Esophagus squamous epithelium (tissue), 4 donors: Measurements from ENCODE around the gene FOXC1.

Experiments
- POLR2A ChIP-seq, 4 donors: fragments of 450-650 bp; IDR thresholded peaks; one replicate each; pipeline ENCODE4 v1.6.1; 2017; ENCODE audit warnings: antibody characterized with exemption in 4 of 4, mild to moderate bottlenecking in 4 of 4, moderate library complexity in 3 of 4
- TF ChIP-seq, protein P1 (sequence below), 6 experiments: fragments of 450-650 bp in 4 of 6; fragments of 200-600 bp in 2 of 6; sonication (generic) in 2 of 6; IDR thresholded peaks; one replicate each; pipeline ENCODE4 v1.5.1; 2016 to 2019; ENCODE audit warnings: antibody characterized with exemption in 6 of 6, mild to moderate bottlenecking in 4 of 6, moderate library complexity in 4 of 6

DNA sequence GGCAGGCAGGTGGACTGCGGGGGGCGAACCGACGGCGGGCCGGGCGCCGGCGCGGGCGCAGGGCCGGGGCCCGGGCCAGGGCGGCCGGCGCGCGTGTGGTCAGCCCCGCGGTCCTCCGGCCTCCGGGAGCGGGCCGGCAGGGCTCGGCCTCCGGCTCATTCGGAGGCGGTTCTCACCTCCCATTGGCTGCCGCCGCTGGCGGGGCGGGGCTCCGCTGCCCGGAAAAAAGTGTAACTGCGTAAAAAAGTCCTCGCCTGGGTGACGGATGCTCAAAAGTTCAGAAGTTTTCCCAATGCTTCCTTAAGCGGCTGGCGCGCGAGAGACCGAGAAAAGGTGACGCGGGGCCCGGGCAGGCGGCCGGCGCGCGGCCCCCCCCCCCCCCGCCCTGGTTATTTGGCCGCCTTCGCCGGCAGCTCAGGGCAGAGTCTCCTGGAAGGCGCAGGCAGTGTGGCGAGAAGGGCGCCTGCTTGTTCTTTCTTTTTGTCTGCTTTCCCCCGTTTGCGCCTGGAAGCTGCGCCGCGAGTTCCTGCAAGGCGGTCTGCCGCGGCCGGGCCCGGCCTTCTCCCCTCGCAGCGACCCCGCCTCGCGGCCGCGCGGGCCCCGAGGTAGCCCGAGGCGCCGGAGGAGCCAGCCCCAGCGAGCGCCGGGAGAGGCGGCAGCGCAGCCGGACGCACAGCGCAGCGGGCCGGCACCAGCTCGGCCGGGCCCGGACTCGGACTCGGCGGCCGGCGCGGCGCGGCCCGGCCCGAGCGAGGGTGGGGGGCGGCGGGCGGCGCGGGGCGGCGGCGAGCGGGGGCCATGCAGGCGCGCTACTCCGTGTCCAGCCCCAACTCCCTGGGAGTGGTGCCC, at the start of gene FOXC1:
- peak in 1 of 4 donors; percentile 59 for TF ChIP-seq POLR2A (IDR thresholded peaks at IDR 0.05)
- TF ChIP-seq, protein P1, sequence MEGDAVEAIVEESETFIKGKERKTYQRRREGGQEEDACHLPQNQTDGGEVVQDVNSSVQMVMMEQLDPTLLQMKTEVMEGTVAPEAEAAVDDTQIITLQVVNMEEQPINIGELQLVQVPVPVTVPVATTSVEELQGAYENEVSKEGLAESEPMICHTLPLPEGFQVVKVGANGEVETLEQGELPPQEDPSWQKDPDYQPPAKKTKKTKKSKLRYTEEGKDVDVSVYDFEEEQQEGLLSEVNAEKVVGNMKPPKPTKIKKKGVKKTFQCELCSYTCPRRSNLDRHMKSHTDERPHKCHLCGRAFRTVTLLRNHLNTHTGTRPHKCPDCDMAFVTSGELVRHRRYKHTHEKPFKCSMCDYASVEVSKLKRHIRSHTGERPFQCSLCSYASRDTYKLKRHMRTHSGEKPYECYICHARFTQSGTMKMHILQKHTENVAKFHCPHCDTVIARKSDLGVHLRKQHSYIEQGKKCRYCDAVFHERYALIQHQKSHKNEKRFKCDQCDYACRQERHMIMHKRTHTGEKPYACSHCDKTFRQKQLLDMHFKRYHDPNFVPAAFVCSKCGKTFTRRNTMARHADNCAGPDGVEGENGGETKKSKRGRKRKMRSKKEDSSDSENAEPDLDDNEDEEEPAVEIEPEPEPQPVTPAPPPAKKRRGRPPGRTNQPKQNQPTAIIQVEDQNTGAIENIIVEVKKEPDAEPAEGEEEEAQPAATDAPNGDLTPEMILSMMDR (IDR thresholded peaks at IDR 0.05): no peak
